ENCODE measurements around the gene MBLAC1.

DNA sequence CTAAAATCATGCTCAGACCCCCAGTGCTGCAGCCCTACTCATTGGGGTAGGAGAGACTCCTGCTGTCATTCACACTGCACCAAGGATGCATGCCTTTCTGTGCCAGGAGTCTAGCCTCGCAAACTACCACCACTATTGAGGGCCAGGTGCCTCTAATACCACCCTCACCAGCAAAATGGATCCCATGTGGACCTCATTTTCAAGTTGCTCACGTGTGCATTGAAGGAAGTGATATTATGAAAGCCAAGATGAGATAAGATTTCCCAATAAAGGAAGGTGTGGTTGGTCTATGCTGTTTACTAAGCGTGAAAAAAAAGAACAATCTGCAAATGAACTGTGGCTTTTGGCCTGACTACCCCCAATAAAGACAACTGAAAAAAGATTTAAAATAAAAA is 14.8 kb downstream of the MBLAC1 start:
- TF ChIP-seq POLR2A (IDR thresholded peaks at IDR 0.05), result no peak
- TF ChIP-seq, protein P1, sequence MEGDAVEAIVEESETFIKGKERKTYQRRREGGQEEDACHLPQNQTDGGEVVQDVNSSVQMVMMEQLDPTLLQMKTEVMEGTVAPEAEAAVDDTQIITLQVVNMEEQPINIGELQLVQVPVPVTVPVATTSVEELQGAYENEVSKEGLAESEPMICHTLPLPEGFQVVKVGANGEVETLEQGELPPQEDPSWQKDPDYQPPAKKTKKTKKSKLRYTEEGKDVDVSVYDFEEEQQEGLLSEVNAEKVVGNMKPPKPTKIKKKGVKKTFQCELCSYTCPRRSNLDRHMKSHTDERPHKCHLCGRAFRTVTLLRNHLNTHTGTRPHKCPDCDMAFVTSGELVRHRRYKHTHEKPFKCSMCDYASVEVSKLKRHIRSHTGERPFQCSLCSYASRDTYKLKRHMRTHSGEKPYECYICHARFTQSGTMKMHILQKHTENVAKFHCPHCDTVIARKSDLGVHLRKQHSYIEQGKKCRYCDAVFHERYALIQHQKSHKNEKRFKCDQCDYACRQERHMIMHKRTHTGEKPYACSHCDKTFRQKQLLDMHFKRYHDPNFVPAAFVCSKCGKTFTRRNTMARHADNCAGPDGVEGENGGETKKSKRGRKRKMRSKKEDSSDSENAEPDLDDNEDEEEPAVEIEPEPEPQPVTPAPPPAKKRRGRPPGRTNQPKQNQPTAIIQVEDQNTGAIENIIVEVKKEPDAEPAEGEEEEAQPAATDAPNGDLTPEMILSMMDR (IDR thresholded peaks at IDR 0.05), result no peak
- no peak for TF ChIP-seq EP300 (IDR thresholded peaks at IDR 0.05)
